B cell (primary cell): ENCODE data around the gene MDM1. TPM values are rescaled to one million over a fixed set of nuclear protein-coding genes. Genes with fewer than 3 reads are reported as not detected.

Experiments
- ATAC-seq: fragments of 200-7000 bp; cut with Tn5 transposase; one replicate; pipeline ENCODE4 v1.10.0; 2021; ENCODE audit warnings: low read depth, mild to moderate bottlenecking, moderate number of reproducible peaks, moderate library complexity
- CTCF ChIA-PET: fragments of 350-600 bp; sonication (Branson Sonifier 250); formaldehyde crosslinking; loops from one replicate; lab custom pipeline; 2021; ENCODE audit warnings: antibody characterized with exemption, inconsistent platforms; lab: Charles Lee
- POLR2A ChIA-PET: fragments of 350-600 bp; sonication (Branson Sonifier 250); formaldehyde crosslinking; loops from one replicate; lab custom pipeline; 2021; ENCODE audit warnings: antibody characterized with exemption; lab: Charles Lee
- DNase-seq: peaks from one replicate; pipeline ENCODE4 v3.0.0; 2013
- H2AFZ ChIP-seq: 2 replicates; pipeline ENCODE4 v1.6.1; 2012; ENCODE audit warnings: mild to moderate bottlenecking, low read depth, low read length; ENCODE audit not compliant: insufficient read depth, poor library complexity, severe bottlenecking
- H3K27ac ChIP-seq, 2 donors: 1 replicate in 1 of 2; 2 replicates in 1 of 2; pipeline ENCODE4 v1.5.1; 2012 to 2013; ENCODE audit warnings: low read length in 2 of 2, mild to moderate bottlenecking in 2 of 2, moderate library complexity in 1 of 2
- H3K27me3 ChIP-seq, 4 experiments: fragments of 200-600 bp in 1 of 4; sonication (generic) in 1 of 4; replicated peaks in 1 of 4; 1 replicate in 2 of 4; 2 replicates in 2 of 4; pipeline versions ENCODE4 v1.6.1 to v1.7.0; 2013 to 2016; ENCODE audit warnings: low read length in 3 of 4, mild to moderate bottlenecking in 2 of 4, mixed read lengths in 1 of 4, moderate library complexity in 1 of 4; ENCODE audit not compliant: insufficient read depth in 4 of 4, control insufficient read depth in 3 of 4; ENCODE audit errors: control extremely low read depth in 1 of 4
- H3K36me3 ChIP-seq, 2 experiments: replicated peaks in 1 of 2; 1 replicate in 1 of 2; 2 replicates in 1 of 2; pipeline versions ENCODE4 v1.6.1 to v1.7.1; 2013; ENCODE audit warnings: low read length in 1 of 2; ENCODE audit not compliant: insufficient read depth in 2 of 2, control insufficient read depth in 1 of 2; ENCODE audit errors: control extremely low read depth in 1 of 2, extremely low read depth in 1 of 2
- H3K4me1 ChIP-seq, 2 donors: fragments of 200-600 bp in 1 of 2; sonication (generic) in 1 of 2; 1 replicate in 1 of 2; 2 replicates in 1 of 2; pipeline versions ENCODE4 v1.5.1 to v1.6.1; 2013 to 2017; ENCODE audit warnings: low read length in 2 of 2; ENCODE audit not compliant: control insufficient read depth in 2 of 2, insufficient read depth in 2 of 2
- H3K4me2 ChIP-seq: replicated peaks from 2 replicates; pipeline ENCODE3; 2012; ENCODE audit warnings: mild to moderate bottlenecking, low read depth, low read length; ENCODE audit not compliant: poor library complexity, severe bottlenecking
- H3K4me3 ChIP-seq, 5 experiments: fragments of 200-600 bp in 1 of 5; sonication (generic) in 1 of 5; 1 replicate in 3 of 5; 2 replicates in 2 of 5; pipeline versions ENCODE4 v1.5.1 to v1.7.0; 2011 to 2016; ENCODE audit warnings: low read length in 4 of 5, mild to moderate bottlenecking in 4 of 5, low read depth in 2 of 5, control low read depth in 1 of 5, moderate library complexity in 1 of 5; ENCODE audit not compliant: insufficient read depth in 1 of 5; ENCODE audit errors: control extremely low read depth in 1 of 5, extremely low read depth in 1 of 5
- H3K79me2 ChIP-seq: fragments of 200-600 bp; sonication (generic); one replicate; pipeline ENCODE4 v1.6.0; 2016; ENCODE audit warnings: low read length; ENCODE audit not compliant: control insufficient read depth, insufficient read depth
- H3K9ac ChIP-seq: fragments of 200-600 bp; sonication (generic); 2 replicates; pipeline ENCODE4 v1.6.1; 2017; ENCODE audit warnings: mild to moderate bottlenecking, low read length, moderate library complexity
- H3K9me3 ChIP-seq, 3 donors: one replicate each; pipeline versions ENCODE4 v1.6.1 to v1.7.1; 2013; ENCODE audit warnings: low read length in 2 of 3; ENCODE audit not compliant: control insufficient read depth in 2 of 3, insufficient read depth in 1 of 3; ENCODE audit errors: control extremely low read depth in 1 of 3
- H4K20me1 ChIP-seq: 2 replicates; pipeline ENCODE4 v1.6.0; 2012; ENCODE audit warnings: mild to moderate bottlenecking, low read length; ENCODE audit not compliant: insufficient read depth, control insufficient read depth, poor library complexity, severe bottlenecking
- H3K27ac Mint-ChIP-seq: one replicate; pipeline ENCODE4 v1.8.0; 2021; ENCODE audit warnings: mixed read lengths
- H3K27me3 Mint-ChIP-seq: one replicate; pipeline ENCODE4 v1.8.0; 2021; ENCODE audit warnings: mixed read lengths
- H3K4me1 Mint-ChIP-seq: one replicate; pipeline ENCODE4 v1.8.0; 2021; ENCODE audit warnings: mixed read lengths
- H3K4me3 Mint-ChIP-seq: one replicate; pipeline ENCODE4 v1.8.0; 2021; ENCODE audit warnings: mixed read lengths
- H3K9me3 Mint-ChIP-seq: one replicate; pipeline ENCODE4 v1.8.0; 2022; ENCODE audit warnings: mixed read lengths; ENCODE audit not compliant: insufficient read depth
- EZH2 ChIP-seq: IDR thresholded peaks from 2 replicates; pipeline ENCODE4 v1.6.1; 2012; ENCODE audit warnings: borderline replicate concordance, low read depth, mild to moderate bottlenecking, moderate library complexity, low read length; ENCODE audit not compliant: insufficient read depth, poor library complexity, severe bottlenecking
- WGBS: methylation state at CpG from one replicate; pipeline ENCODE4 v1.1.5; 2013; ENCODE audit warnings: missing lambda C conversion rate; ENCODE audit not compliant: insufficient coverage; 5-methylcytosine and 5-hydroxymethylcytosine counted together
- intact Hi-C: fragments of 100-400 bp; cut with micrococcal nuclease; formaldehyde crosslinking; loops from one replicate; pipeline ENCODE4 v1.10.0; 2022
- polyA plus RNA-seq: library from polyadenylated mRNA; depleted of rRNA; stranded (reverse); fragments of >200 nt; gene quantifications from 2 replicates; pipeline ENCODE4 v1.2.3, GENCODE V29; 2012
- total RNA-seq, 2 donors: library from RNA; stranded (reverse); fragments of 120-200 nt in 1 of 2; gene quantifications; 1 replicate in 1 of 2; 2 replicates in 1 of 2; pipeline versions ENCODE4 v1.2.3 to v1.2.4, GENCODE V29; 2013 to 2022
- TF ChIP-seq, protein P1 (sequence below): fragments of 200-600 bp; IDR thresholded peaks from one replicate; pipeline ENCODE4 v1.8.0; 2022; ENCODE audit warnings: antibody characterized with exemption, mild to moderate bottlenecking

The MDM1 gene
- total and polyA plus RNA-seq, 2 donors (not counting 1 experiment from before 2014, with no cell fraction given): 13.9 to 38.3 TPM

DNA sequence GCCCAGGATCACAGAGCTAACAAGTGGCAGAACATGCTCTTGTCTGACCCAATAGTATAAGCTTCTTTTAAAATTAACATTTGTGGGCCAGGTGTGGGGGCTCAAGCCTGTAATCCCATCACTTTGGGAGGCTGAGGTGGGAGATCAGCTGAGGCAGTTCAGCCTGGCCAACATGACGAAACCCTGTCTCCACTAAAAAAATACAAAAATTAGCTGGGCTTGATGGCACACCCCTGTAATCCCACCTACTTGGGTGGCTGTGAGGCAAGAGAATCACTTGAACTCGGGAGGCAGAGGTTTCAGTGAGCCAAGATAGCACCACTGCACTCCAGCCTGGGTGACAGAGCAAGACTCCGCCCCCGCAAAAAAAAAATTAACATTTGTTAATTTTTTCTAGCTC is 45.8 kb downstream of the MDM1 start:
- no peak for DNase-seq
- Histone ChIP-seq H3K27ac (no peak overlapping the region), H2AFZ (no peak overlapping the region), H3K4me2 (no peak overlapping the region), H3K36me3 (no peaks in the 10 kb centered on the region), H3K27me3 (peaks cover 0 to 5% (median 1%) of the 10 kb centered on the region in 4 experiments), H3K9ac (no peak overlapping the region), H3K9me3 (no peaks in the 10 kb centered on the region), H3K4me3 (no peak overlapping the region), H3K4me1 (no peaks in the 10 kb centered on the region), H4K20me1 (no peaks in the 10 kb centered on the region), H3K79me2 (no peaks in the 10 kb centered on the region)
- H3K4me3 Mint-ChIP-seq: no peak overlapping the region
- POLR2A ChIA-PET: no interaction called here
- CTCF ChIA-PET: interaction anchor here (0.6 kb wide), 1 partner anchor 351 kb away, joined by 3 read pairs; no protein-coding TSS in a partner anchor
- no peak overlapping the region for H3K27ac Mint-ChIP-seq
- TF ChIP-seq EZH2: no peak
- TF ChIP-seq, protein P1, sequence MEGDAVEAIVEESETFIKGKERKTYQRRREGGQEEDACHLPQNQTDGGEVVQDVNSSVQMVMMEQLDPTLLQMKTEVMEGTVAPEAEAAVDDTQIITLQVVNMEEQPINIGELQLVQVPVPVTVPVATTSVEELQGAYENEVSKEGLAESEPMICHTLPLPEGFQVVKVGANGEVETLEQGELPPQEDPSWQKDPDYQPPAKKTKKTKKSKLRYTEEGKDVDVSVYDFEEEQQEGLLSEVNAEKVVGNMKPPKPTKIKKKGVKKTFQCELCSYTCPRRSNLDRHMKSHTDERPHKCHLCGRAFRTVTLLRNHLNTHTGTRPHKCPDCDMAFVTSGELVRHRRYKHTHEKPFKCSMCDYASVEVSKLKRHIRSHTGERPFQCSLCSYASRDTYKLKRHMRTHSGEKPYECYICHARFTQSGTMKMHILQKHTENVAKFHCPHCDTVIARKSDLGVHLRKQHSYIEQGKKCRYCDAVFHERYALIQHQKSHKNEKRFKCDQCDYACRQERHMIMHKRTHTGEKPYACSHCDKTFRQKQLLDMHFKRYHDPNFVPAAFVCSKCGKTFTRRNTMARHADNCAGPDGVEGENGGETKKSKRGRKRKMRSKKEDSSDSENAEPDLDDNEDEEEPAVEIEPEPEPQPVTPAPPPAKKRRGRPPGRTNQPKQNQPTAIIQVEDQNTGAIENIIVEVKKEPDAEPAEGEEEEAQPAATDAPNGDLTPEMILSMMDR: no peak
- peaks cover 2% of the 10 kb centered on the region for H3K4me1 Mint-ChIP-seq
- intact Hi-C loops: no loop called here
- no CpG with 5 or more reads among the region's 4 CpGs for WGBS
- peaks cover 4% of the 10 kb centered on the region for H3K27me3 Mint-ChIP-seq
- H3K9me3 Mint-ChIP-seq: no peaks in the 10 kb centered on the region
- ATAC-seq: no peak

DNA sequence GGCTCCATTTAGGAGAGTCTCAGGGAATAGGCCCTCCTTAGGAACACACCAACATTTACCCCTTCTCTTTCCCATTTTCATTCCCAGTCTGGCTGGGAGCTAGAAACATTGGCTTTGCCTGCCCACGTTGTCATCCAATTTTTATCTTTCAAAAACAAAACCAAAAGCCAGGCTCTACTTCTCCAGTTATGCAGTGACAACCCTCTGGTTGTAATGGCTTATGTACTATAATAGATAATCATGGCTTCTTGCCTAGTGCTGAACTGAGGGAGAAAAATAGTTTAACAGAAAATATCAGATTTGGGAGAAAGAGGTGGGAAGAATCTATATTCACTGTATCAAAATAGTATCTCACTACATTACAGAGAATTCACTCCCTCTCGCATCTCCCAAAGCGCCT is 46.6 kb downstream of the MDM1 start:
- no peaks in the 10 kb centered on the region for H3K36me3 ChIP-seq
- H3K9me3 Mint-ChIP-seq: no peaks in the 10 kb centered on the region
- H3K27me3 Mint-ChIP-seq: peaks cover 4% of the 10 kb centered on the region
- no peaks in the 10 kb centered on the region for H3K9me3 ChIP-seq
- WGBS: 100% methylated on average over 2 of the region's 3 CpGs
- H3K4me3 Mint-ChIP-seq: no peak overlapping the region
- intact Hi-C loops: no loop called here
- H3K79me2 ChIP-seq: no peaks in the 10 kb centered on the region
- H3K4me3 ChIP-seq: no peak overlapping the region
- CTCF ChIA-PET: no interaction called here
- TF ChIP-seq EZH2: no peak
- TF ChIP-seq, protein P1: no peak
- POLR2A ChIA-PET: no interaction called here
- H3K4me2 ChIP-seq: no peak overlapping the region
- H3K27ac Mint-ChIP-seq: no peak overlapping the region
- no peak overlapping the region for H3K27ac ChIP-seq
- peaks cover 0 to 5% (median 1%) of the 10 kb centered on the region in 4 experiments for H3K27me3 ChIP-seq
- no peaks in the 10 kb centered on the region for H3K4me1 ChIP-seq
- no peak overlapping the region for H3K9ac ChIP-seq
- ATAC-seq: no peak
- H4K20me1 ChIP-seq: no peaks in the 10 kb centered on the region
- peaks cover 2% of the 10 kb centered on the region for H3K4me1 Mint-ChIP-seq
- H2AFZ ChIP-seq: no peak overlapping the region
- DNase-seq: no peak
